Jurkat, Clone E6-1 (cell line): ENCODE results near the gene POLR1C.
"Not testable (repeated sequence)": the region's sequence is repeated elsewhere in the genome, so short reads cannot be mapped to it uniquely, and the experiment has no call there.

Experiments used
- DNase-seq: peaks from one replicate; pipeline ENCODE4 v3.0.0-alpha.2; 2011; ENCODE audit warnings: low read depth, low spot score
- H3K4me3 ChIP-seq: 2 replicates; pipeline ENCODE4 v1.5.1; 2011; ENCODE audit warnings: mild to moderate bottlenecking, low read length, control low read depth, moderate library complexity

Gene POLR1C

DNA sequence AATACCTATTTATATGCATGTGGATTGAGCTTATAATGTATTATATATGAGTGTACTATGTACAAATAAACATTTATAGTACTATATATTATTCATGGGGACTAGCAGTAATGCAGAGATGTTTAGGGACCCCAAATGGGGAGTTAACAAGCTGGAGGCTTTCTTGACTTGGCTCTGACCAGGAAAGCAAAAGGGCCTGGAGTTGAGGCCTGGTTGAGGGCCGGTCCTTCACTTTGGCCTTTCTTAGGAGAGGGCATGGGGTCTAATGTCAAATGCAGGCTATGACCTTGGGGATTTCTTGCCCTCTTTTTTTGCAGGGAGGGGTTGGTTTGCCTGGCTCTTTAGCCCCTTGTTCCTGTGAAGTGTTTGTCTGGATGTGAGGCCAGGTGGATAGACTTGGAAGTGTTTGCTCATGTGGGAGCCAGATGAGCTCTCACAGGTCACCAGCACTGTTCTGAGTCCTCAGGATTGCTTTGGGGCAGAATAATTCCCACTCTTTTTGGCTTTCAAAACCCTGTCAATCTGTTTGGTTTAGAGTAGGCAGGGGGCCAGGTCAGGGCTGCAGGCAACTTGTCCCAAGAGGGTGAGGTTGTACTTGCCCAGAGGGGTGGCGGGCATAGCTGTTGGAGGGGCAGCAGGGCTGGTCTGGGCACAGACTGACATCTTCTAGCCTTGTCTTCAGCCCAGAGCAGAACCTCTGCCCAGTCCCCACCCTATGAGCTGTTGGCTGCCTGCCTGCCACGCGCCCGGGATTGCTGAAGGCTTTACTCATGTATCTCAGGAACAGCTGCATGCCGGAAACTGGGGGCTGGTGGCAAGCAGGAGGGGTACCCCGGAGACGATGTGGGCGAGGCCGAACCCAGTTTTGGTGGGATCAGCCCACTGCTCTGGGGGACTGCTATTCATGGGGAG is 24.9 kb upstream of the POLR1C start:
- no peak for DNase-seq
- H3K4me3 ChIP-seq, result no peak overlapping the region

DNA sequence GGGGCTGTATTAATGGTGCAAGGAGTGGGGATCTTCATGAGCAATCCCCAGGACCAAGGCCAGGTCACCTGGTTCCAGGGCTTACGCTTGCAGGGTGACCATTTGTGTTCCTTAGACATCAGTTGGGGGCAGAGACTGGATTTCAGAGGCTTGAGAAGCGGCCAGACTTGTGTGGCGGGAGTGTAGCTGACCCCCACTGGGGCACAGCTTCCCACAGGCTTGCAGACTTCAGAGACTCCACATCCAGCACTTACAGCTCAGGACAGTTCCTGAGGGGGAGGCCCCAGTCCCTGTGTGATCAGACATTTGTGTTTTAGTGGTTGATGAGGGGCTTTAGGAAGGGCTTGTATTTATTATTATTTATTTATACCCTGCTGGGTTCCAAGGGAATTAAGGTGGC is 24.2 kb upstream of the POLR1C start:
- DNase-seq, result no peak
- H3K4me3 ChIP-seq, result no peak overlapping the region

GRCh38 chr6:43493230-43493629 is 23.7 kb upstream of the POLR1C start:
- DNase-seq, result no peak
- H3K4me3 ChIP-seq, result no peak overlapping the region

- no peak overlapping the region for H3K4me3 ChIP-seq
- no peak for DNase-seq
These were observed 23.1 kb upstream of the POLR1C start for GRCh38 chr6:43493833-43494232.

DNA sequence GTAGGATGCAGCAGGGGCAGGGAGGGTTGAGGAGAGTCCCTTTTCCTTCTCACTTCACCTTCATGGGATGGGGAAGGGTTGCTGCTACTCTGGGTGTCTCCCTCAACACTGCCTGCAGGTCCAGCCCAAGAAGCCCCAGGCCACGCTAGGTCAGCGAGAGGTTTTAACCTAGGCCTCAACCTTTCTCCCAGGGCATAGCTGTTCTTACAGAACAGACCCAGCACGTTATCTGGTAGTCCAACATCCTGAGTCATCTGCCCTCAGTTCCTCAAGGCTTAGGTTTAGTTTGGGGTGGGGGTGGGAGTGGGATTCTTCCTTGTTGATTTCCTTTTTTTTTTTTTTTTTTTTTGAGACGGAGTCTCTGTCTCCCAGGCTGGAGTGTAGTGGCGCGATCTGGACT is 22.6 kb upstream of the POLR1C start:
- H3K4me3 ChIP-seq, result no peak overlapping the region
- DNase-seq, result no peak

- H3K4me3 ChIP-seq, result no peak overlapping the region
- DNase-seq, result no peak
These were observed 22.1 kb upstream of the POLR1C start for GRCh38 chr6:43494766-43495165.

DNA sequence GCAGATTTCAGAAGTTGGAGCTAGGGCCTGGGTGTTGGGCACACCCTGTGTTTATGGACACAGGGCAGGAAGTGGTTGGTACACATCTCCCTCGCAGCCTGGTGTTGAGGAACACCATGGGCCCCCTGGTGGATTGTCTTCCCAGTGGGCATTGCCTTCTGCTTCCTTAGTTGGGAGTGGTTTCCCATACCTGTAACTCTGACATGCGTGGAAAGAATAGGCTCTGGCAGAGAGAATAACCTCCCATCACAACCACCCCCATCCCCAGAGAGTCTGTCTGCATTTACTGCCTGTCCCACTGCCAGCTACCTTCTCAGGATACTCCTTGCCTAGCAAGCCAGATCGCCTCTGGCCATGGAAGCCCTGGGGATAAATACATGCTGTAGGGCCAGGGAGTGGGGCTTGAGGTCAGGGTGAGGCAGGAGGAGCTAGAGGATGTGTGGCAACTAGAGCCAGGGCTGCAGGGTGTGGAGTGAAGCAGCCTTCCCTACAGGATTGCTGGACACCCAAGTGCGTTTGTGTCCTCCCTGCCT is 21.4 kb upstream of the POLR1C start:
- peak; percentile 37 for DNase-seq
- H3K4me3 ChIP-seq, result no peak overlapping the region

GRCh38 chr6:43496370-43497128 is 20.3 kb upstream of the POLR1C start:
- DNase-seq, result no peak
- no peak overlapping the region for H3K4me3 ChIP-seq

- no peak for DNase-seq
- no peak overlapping the region for H3K4me3 ChIP-seq
These were observed 19.8 kb upstream of the POLR1C start for GRCh38 chr6:43497129-43497396.

DNA sequence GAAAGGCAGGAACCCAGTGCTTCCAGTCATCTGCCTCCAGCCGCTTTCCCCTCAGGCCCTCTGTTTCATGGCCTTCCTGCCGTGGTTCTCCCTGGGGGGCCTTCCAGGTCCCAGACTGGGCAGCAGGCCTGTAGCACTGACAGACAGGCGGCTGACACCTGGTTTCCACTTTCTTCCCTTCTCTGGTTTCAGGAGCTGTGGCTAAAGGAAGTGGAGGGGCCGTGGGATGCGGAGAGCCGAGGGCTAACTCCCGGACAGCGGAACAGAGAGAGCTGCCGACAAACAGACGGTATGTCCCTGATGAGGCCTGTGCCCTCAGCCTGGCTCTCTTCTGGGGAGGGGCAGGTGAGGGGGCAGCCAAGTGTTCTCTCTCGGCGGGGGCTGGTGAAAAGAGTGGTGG is 19.2 kb upstream of the POLR1C start:
- DNase-seq, result no peak

GRCh38 chr6:43498291-43498690 is 18.6 kb upstream of the POLR1C start:
- H3K4me3 ChIP-seq, DNase-seq: not testable (repeated sequence)

More for the DNA sequence above, 19.2 kb upstream of the POLR1C start:
- no peak overlapping the region for H3K4me3 ChIP-seq

DNA sequence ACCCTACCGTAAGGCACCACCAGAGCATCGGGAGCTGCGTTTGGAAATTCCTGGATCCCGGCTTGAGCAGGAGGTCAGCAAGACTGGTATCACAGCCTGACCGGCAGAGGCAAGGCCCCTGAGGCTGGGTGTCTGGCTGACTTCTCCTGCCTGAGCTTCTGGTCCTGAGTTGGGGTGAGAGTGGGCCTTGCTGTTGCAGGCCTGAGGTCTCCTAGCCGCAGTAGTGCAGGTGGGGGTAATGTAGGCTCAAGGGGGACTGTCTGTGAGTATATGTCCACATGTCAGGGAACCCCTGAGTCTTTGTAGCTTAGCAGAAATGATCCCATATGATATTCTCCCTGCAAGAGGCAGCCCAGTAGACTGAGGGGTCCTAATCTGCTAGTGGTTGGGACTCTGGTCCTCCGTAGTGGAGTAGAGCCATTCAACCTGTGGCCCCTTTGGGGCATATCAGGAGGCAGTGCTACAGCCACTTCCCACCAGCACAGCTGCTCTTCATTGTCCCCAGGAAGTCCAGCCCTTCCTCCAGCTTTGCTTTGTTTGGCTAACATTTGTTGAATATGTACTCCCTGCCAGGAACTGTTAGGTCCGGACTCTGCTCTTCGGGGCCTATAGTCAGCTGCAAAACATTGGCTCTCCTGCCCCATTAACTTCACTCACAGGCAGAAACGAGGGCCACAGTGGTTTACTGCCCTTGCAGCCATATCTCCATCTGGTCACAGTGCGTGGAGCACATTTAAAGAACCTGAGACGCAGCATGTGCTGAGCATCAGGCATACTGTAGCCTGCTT is 17.7 kb upstream of the POLR1C start:
- no peak for DNase-seq
- H3K4me3 ChIP-seq, result no peak overlapping the region

DNA sequence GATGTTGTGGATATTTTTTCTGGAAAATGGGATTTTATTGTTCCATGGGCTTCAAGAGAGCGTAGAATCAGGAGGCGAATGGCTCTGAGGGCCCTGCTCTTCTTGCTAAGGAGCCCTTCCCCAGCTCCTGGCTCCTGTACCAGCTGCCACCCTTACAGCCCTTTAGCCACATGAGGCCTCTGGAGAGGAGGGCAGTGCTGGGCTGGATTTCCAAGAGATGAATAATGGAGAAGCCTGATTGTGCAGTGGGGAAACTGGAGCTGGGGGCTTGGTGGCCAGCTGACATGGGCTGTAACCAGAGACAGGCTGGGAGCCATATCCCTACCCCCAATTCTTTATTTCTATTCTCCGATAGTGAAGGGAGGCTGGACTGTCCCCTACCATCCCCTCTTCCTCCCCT is 16.0 kb upstream of the POLR1C start:
- DNase-seq, result no peak
- H3K4me3 ChIP-seq, result no peak overlapping the region

GRCh38 chr6:43502666-43503065 is 14.2 kb upstream of the POLR1C start:
- DNase-seq, result no peak
- H3K4me3 ChIP-seq, result no peak overlapping the region

- DNase-seq, result no peak
- no peak overlapping the region for H3K4me3 ChIP-seq
These were observed 13.4 kb upstream of the POLR1C start for GRCh38 chr6:43503443-43503842.

- no peak overlapping the region for H3K4me3 ChIP-seq
- DNase-seq, result no peak
These were observed 11.9 kb upstream of the POLR1C start for GRCh38 chr6:43504756-43505593.

GRCh38 chr6:43505718-43506117 is 11.2 kb upstream of the POLR1C start:
- DNase-seq, result no peak
- H3K4me3 ChIP-seq, result no peak overlapping the region

DNA sequence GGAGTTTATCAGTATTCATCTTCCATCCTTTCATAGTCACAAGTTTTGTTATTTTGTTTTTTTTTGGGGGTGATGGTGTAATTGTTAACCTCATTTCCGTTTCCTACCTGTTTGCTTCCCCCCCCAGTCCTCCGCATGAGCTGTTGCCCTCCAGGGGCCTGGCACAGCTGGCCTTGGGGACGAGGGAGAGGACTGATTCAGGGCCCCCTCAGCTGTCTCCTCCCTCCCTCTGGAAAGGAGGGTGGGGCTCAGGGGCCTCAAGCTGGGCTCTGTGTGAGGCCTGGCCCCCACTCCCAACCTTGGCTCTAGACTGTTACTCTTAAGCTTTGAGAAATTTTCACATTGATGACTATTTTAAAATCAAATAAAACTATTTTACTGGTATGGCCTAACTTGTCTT is 10.7 kb upstream of the POLR1C start:
- H3K4me3 ChIP-seq, result no peak overlapping the region
- DNase-seq, result no peak
